HL-60 (cell line): ENCODE data around the gene GNG7.

Source experiments
- DNase-seq, 2 experiments: peaks; one replicate each; pipeline ENCODE4 v3.0.0-alpha.2; 2010 to 2020; ENCODE audit warnings: low read depth in 1 of 2, low spot score in 1 of 2
- H3K27ac ChIP-seq: fragments of 250-450 bp; sonication (Bioruptor Pico); replicated peaks from 2 replicates; pipeline ENCODE4 v1.5.1; 2020; ENCODE audit warnings: mild to moderate bottlenecking, moderate library complexity
- H3K27me3 ChIP-seq: fragments of 250-450 bp; sonication (Bioruptor Pico); 2 replicates; pipeline ENCODE4 v1.5.1; 2021; ENCODE audit warnings: mild to moderate bottlenecking, moderate library complexity; ENCODE audit not compliant: insufficient read depth, poor library complexity, severe bottlenecking
- H3K4me3 ChIP-seq: replicated peaks from 2 replicates; pipeline ENCODE4 v1.5.1; 2011; ENCODE audit warnings: mild to moderate bottlenecking, control low read depth, low read length; ENCODE audit not compliant: insufficient read depth
- CTCF ChIP-seq: IDR thresholded peaks from one replicate; pipeline ENCODE4 v1.5.1; 2011; ENCODE audit warnings: low read length, control low read depth, inconsistent platforms; ENCODE audit not compliant: insufficient read depth
- GABPA ChIP-seq: IDR thresholded peaks from 2 replicates; pipeline ENCODE4 v1.6.1; 2012; ENCODE audit warnings: low read depth
- POLR2AphosphoS5 ChIP-seq: IDR thresholded peaks from 2 replicates; pipeline ENCODE4 v1.6.1; 2012; ENCODE audit warnings: low read depth
- REST ChIP-seq: IDR thresholded peaks from 2 replicates; pipeline ENCODE4 v1.6.1; 2012; ENCODE audit warnings: low read depth; ENCODE audit not compliant: insufficient replicate concordance
- SPI1 ChIP-seq: IDR thresholded peaks from 2 replicates; pipeline ENCODE4 v1.6.1; 2012; ENCODE audit warnings: low read depth, mild to moderate bottlenecking, borderline replicate concordance

Gene GNG7

GRCh38 chr19:2722541-2723344, 20.2 kb upstream of the GNG7 start:
- peak; percentile 39 to 57 for DNase-seq
- TF ChIP-seq REST (no peak), GABPA (no peak), SPI1 (no peak), POLR2AphosphoS5 (no peak), CTCF (no peak)
- Histone ChIP-seq H3K27me3 (peaks cover 23% of the 10 kb centered on the region), H3K4me3 (no peak overlapping the region), H3K27ac (no peak overlapping the region)

- Histone ChIP-seq H3K4me3 (peak overlapping the region; percentile 20), H3K27ac (no peak overlapping the region), H3K27me3 (peaks cover 18% of the 10 kb centered on the region)
- TF ChIP-seq REST (no peak), POLR2AphosphoS5 (no peak), GABPA (no peak), CTCF (no peak), SPI1 (no peak)
- DNase-seq: no peak
Measured at GRCh38 chr19:2721570-2722540, 19.4 kb upstream of the GNG7 start.

GRCh38 chr19:2720777-2721569, 18.5 kb upstream of the GNG7 start, which contains the start of gene DIRAS1:
TSS of gene DIRAS1 (minus strand) at chr19:2721372. CDS start at chr19:2717806, 3,566 bp downstream.
- no peak for DNase-seq
- Histone ChIP-seq H3K4me3 (peak within 1 kb of the TSS; percentile 25), H3K27ac (no peak within 1 kb of the TSS), H3K27me3 (peaks cover 16% of the 10 kb centered on the region)
- no peak for TF ChIP-seq SPI1
- peak; percentile 84 for TF ChIP-seq REST
